ENCODE measurements around the gene DZANK1. TPM values are rescaled to one million over a fixed set of nuclear protein-coding genes. Genes with fewer than 3 reads are reported as not detected.
"Not testable (repeated sequence)": the region's sequence is repeated elsewhere in the genome, so short reads cannot be mapped to it uniquely, and the experiment has no call there.

Gene DZANK1
- total and polyA plus RNA-seq, 5 donors = 0.53 to 1.0 (median 0.79) TPM

- no peaks in the 10 kb centered on the region for H3K9me3 ChIP-seq (ENCODE audit: control insufficient read depth, low read length)
- no peak for ATAC-seq
- intact Hi-C loops (cut with DNase I) = no loop called here
These were observed 63.6 kb downstream of the DZANK1 start for GRCh38 chr20:18403269-18403668.

GRCh38 chr20:18401305-18401704, 65.5 kb downstream of the DZANK1 start:
- no peak for DNase-seq
- 95% methylated on average over 3 of the region's 3 CpGs for WGBS
- no peak overlapping the region for H3K4me3 ChIP-seq (ENCODE audit: low read length)
- H3K27ac ChIP-seq (ENCODE audit: low read length) = no peak overlapping the region
- intact Hi-C loops (cut with DNase I) = no loop called here
- no peaks in the 10 kb centered on the region for H3K4me1 ChIP-seq (ENCODE audit: control insufficient read depth, insufficient read depth, low read length)
- H3K9me3 ChIP-seq (ENCODE audit: control insufficient read depth, low read length) = no peaks in the 10 kb centered on the region
- ATAC-seq = no peak
- no peaks in the 10 kb centered on the region for H3K27me3 ChIP-seq (ENCODE audit: control insufficient read depth, insufficient read depth)

More at GRCh38 chr20:18403269-18403668, 63.6 kb downstream of the DZANK1 start:
- no peak overlapping the region for H3K27ac ChIP-seq (ENCODE audit: low read length)
- no peak overlapping the region for H3K4me3 ChIP-seq (ENCODE audit: low read length)
- H3K4me1 ChIP-seq (ENCODE audit: control insufficient read depth, insufficient read depth, low read length) = no peaks in the 10 kb centered on the region
- H3K27me3 ChIP-seq (ENCODE audit: control insufficient read depth, insufficient read depth) = no peaks in the 10 kb centered on the region
- no peak for DNase-seq

GRCh38 chr20:18400460-18400859, 66.4 kb downstream of the DZANK1 start:
- 98% methylated on average over 2 of the region's 2 CpGs for WGBS
- no peak for DNase-seq
- ATAC-seq = no peak
- Histone ChIP-seq H3K4me3 (ENCODE audit: low read length) (no peak overlapping the region), H3K9me3 (ENCODE audit: control insufficient read depth, low read length) (no peaks in the 10 kb centered on the region), H3K27me3 (ENCODE audit: control insufficient read depth, insufficient read depth) (no peaks in the 10 kb centered on the region), H3K4me1 (ENCODE audit: control insufficient read depth, insufficient read depth, low read length) (no peaks in the 10 kb centered on the region), H3K27ac (ENCODE audit: low read length) (no peak overlapping the region)
- intact Hi-C loops (cut with DNase I) = no loop called here

- H3K27me3 ChIP-seq (ENCODE audit: control insufficient read depth, insufficient read depth); ATAC-seq; H3K27ac ChIP-seq (ENCODE audit: low read length); H3K4me3 ChIP-seq (ENCODE audit: low read length); H3K4me1 ChIP-seq (ENCODE audit: control insufficient read depth, insufficient read depth, low read length); H3K9me3 ChIP-seq (ENCODE audit: control insufficient read depth, low read length); intact Hi-C loops (cut with DNase I); DNase-seq: not testable (repeated sequence)
- WGBS = 96% methylated on average over 8 of the region's 8 CpGs
These were observed 68.1 kb downstream of the DZANK1 start for GRCh38 chr20:18398713-18399112.

- WGBS = 52% methylated on average over 4 of the region's 4 CpGs
- Histone ChIP-seq H3K27ac (ENCODE audit: low read length) (no peak overlapping the region), H3K27me3 (ENCODE audit: control insufficient read depth, insufficient read depth) (no peaks in the 10 kb centered on the region), H3K9me3 (ENCODE audit: control insufficient read depth, low read length) (no peaks in the 10 kb centered on the region), H3K4me1 (ENCODE audit: control insufficient read depth, insufficient read depth, low read length) (no peaks in the 10 kb centered on the region), H3K4me3 (ENCODE audit: low read length) (no peak overlapping the region)
- intact Hi-C loops (cut with DNase I) = no loop called here
- ATAC-seq (no peak), DNase-seq (no peak)
These were observed 69.8 kb downstream of the DZANK1 start for GRCh38 chr20:18397030-18397429.

GRCh38 chr20:18395544-18395943, 71.3 kb downstream of the DZANK1 start:
- no peak overlapping the region for H3K4me3 ChIP-seq (ENCODE audit: low read length)
- H3K4me1 ChIP-seq (ENCODE audit: control insufficient read depth, insufficient read depth, low read length) = no peaks in the 10 kb centered on the region
- 73% methylated on average over 1 of the region's 1 CpG for WGBS
- intact Hi-C loops (cut with DNase I) = no loop called here
- no peak for DNase-seq
- ATAC-seq = no peak
- H3K27ac ChIP-seq (ENCODE audit: low read length) = no peak overlapping the region
- H3K27me3 ChIP-seq (ENCODE audit: control insufficient read depth, insufficient read depth) = no peaks in the 10 kb centered on the region
- H3K9me3 ChIP-seq (ENCODE audit: control insufficient read depth, low read length) = no peaks in the 10 kb centered on the region

- no peaks in the 10 kb centered on the region for H3K9me3 ChIP-seq (ENCODE audit: control insufficient read depth, low read length)
- intact Hi-C loops (cut with DNase I) = no loop called here
- WGBS = 44% methylated on average over 4 of the region's 4 CpGs
- no peak overlapping the region for H3K4me3 ChIP-seq (ENCODE audit: low read length)
- no peak overlapping the region for H3K27ac ChIP-seq (ENCODE audit: low read length)
- ATAC-seq (no peak), DNase-seq (no peak)
- no peaks in the 10 kb centered on the region for H3K4me1 ChIP-seq (ENCODE audit: control insufficient read depth, insufficient read depth, low read length)
- no peaks in the 10 kb centered on the region for H3K27me3 ChIP-seq (ENCODE audit: control insufficient read depth, insufficient read depth)
These were observed 72.5 kb downstream of the DZANK1 start for GRCh38 chr20:18394363-18394762.

- no peak for ATAC-seq
- intact Hi-C loops (cut with DNase I) = no loop called here
- no peak for DNase-seq
- H3K4me3 ChIP-seq (ENCODE audit: low read length) = no peak overlapping the region
- H3K27me3 ChIP-seq (ENCODE audit: control insufficient read depth, insufficient read depth) = no peaks in the 10 kb centered on the region
- no peaks in the 10 kb centered on the region for H3K9me3 ChIP-seq (ENCODE audit: control insufficient read depth, low read length)
- H3K4me1 ChIP-seq (ENCODE audit: control insufficient read depth, insufficient read depth, low read length) = no peaks in the 10 kb centered on the region
- H3K27ac ChIP-seq (ENCODE audit: low read length) = no peak overlapping the region
- WGBS = 86% methylated on average over 5 of the region's 5 CpGs
These were observed 75.1 kb downstream of the DZANK1 start for GRCh38 chr20:18391686-18392085.

- intact Hi-C loops (cut with DNase I) = no loop called here
- Histone ChIP-seq H3K27ac (ENCODE audit: low read length) (no peak overlapping the region), H3K27me3 (ENCODE audit: control insufficient read depth, insufficient read depth) (no peaks in the 10 kb centered on the region), H3K4me3 (ENCODE audit: low read length) (no peak overlapping the region), H3K4me1 (ENCODE audit: control insufficient read depth, insufficient read depth, low read length) (no peaks in the 10 kb centered on the region), H3K9me3 (ENCODE audit: control insufficient read depth, low read length) (no peaks in the 10 kb centered on the region)
- 42% methylated on average over 3 of the region's 3 CpGs for WGBS
- ATAC-seq (no peak), DNase-seq (no peak)
These were observed 76.6 kb downstream of the DZANK1 start for GRCh38 chr20:18390201-18390600.

GRCh38 chr20:18388860-18389259, 78.0 kb downstream of the DZANK1 start:
- Histone ChIP-seq H3K9me3 (ENCODE audit: control insufficient read depth, low read length) (no peaks in the 10 kb centered on the region), H3K27me3 (ENCODE audit: control insufficient read depth, insufficient read depth) (no peaks in the 10 kb centered on the region), H3K4me3 (ENCODE audit: low read length) (no peak overlapping the region), H3K4me1 (ENCODE audit: control insufficient read depth, insufficient read depth, low read length) (no peaks in the 10 kb centered on the region), H3K27ac (ENCODE audit: low read length) (no peak overlapping the region)
- ATAC-seq (no peak), DNase-seq (no peak)
- 51% methylated on average over 6 of the region's 6 CpGs for WGBS
- intact Hi-C loops (cut with DNase I) = no loop called here

- intact Hi-C loops (cut with DNase I) = no loop called here
- DNase-seq = no peak
- WGBS = 78% methylated on average over 7 of the region's 7 CpGs
These were observed 85.8 kb downstream of the DZANK1 start for GRCh38 chr20:18380908-18381529.

GRCh38 chr20:18377896-18378481, 88.8 kb downstream of the DZANK1 start:
- no peaks in the 10 kb centered on the region for H3K4me1 ChIP-seq (ENCODE audit: control insufficient read depth, insufficient read depth, low read length)
- intact Hi-C loops (cut with DNase I) = no loop called here
- whole genome bisulfite sequencing = 69% methylated on average over 8 of the region's 8 CpGs
- no peak for DNase-seq
- no peak for ATAC-seq
- H3K27ac ChIP-seq (ENCODE audit: low read length) = no peak overlapping the region
- no peaks in the 10 kb centered on the region for H3K9me3 ChIP-seq (ENCODE audit: control insufficient read depth, low read length)
- H3K27me3 ChIP-seq (ENCODE audit: control insufficient read depth, insufficient read depth) = no peaks in the 10 kb centered on the region
- H3K4me3 ChIP-seq (ENCODE audit: low read length) = no peak overlapping the region

More at GRCh38 chr20:18380908-18381529, 85.8 kb downstream of the DZANK1 start:
- Histone ChIP-seq H3K27ac (ENCODE audit: low read length) (no peak overlapping the region), H3K9me3 (ENCODE audit: control insufficient read depth, low read length) (no peaks in the 10 kb centered on the region), H3K4me1 (ENCODE audit: control insufficient read depth, insufficient read depth, low read length) (no peaks in the 10 kb centered on the region), H3K4me3 (ENCODE audit: low read length) (no peak overlapping the region), H3K27me3 (ENCODE audit: control insufficient read depth, insufficient read depth) (no peaks in the 10 kb centered on the region)
- no peak for ATAC-seq

Data from right cardiac atrium (tissue), 5 donors.